T-helper 9 cell (primary cell): ENCODE results near the gene FMN1.

Experiments
- DNase-seq: peaks from one replicate; pipeline ENCODE4 v3.0.0-alpha.2; 2020
- total RNA-seq, 2 donors: gene quantifications; one replicate each; lab custom pipeline; 2026; lab: John Stamatoyannopoulos, UW

FMN1 gene, protein sequence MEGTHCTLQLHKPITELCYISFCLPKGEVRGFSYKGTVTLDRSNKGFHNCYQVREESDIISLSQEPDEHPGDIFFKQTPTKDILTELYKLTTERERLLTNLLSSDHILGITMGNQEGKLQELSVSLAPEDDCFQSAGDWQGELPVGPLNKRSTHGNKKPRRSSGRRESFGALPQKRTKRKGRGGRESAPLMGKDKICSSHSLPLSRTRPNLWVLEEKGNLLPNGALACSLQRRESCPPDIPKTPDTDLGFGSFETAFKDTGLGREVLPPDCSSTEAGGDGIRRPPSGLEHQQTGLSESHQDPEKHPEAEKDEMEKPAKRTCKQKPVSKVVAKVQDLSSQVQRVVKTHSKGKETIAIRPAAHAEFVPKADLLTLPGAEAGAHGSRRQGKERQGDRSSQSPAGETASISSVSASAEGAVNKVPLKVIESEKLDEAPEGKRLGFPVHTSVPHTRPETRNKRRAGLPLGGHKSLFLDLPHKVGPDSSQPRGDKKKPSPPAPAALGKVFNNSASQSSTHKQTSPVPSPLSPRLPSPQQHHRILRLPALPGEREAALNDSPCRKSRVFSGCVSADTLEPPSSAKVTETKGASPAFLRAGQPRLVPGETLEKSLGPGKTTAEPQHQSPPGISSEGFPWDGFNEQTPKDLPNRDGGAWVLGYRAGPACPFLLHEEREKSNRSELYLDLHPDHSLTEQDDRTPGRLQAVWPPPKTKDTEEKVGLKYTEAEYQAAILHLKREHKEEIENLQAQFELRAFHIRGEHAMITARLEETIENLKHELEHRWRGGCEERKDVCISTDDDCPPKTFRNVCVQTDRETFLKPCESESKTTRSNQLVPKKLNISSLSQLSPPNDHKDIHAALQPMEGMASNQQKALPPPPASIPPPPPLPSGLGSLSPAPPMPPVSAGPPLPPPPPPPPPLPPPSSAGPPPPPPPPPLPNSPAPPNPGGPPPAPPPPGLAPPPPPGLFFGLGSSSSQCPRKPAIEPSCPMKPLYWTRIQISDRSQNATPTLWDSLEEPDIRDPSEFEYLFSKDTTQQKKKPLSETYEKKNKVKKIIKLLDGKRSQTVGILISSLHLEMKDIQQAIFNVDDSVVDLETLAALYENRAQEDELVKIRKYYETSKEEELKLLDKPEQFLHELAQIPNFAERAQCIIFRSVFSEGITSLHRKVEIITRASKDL (N-terminal part only)
- 0.24 to 35.4 reads per million in 2 donors for total RNA-seq

DNA sequence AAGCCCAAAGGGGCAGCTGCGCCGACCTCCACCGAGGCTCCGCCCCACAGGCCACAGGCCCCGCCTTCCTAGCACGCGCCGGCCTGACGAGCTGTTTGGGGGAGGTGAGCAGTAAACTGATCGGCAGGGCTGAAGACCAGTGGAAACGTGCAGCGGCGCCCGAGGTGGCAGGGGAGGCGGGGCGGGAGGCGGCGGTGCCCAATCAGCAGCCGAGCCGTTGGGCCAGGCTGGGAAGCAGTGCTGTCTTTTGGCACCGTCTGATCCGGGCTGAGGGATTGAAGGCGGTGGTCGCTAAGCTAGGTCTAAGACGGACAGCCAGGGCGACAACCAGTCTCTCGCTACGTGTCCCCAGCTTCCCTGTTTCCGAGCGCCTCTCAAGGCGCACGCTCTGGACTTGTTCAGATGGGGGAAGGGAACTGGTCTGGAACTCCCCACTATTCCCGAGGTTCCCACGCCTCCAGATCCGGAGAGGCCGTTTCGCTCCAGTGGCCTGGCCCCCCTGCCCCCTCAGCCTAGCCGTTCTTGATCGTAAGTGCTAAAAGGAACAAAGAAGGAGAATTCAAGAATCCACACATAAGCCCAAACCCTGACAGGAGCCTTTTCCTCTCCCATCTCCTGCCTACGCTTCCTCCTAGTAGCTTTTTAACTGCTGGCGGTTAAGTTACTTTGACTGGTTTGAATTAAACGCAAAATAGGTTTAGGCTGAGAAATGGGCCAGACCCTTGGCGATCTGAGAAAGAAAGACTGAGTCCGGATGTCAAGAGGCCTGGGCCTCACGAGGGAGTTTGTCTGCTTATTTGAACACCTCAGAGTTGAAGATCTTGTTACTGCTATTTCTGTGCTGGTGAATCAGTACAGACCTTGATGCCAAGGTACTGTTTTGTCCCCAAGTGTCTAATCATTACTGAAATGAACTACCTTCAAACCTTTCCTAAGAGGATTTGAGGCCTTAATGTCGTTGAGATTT, at the start of gene FMN1:
Gene FMN1, minus strand, starts transcription at position 11 of the 967 bp plus-strand sequence. CDS start 39,800 bp downstream, outside the sequence.
- DNase-seq: peak; percentile 57

DNA sequence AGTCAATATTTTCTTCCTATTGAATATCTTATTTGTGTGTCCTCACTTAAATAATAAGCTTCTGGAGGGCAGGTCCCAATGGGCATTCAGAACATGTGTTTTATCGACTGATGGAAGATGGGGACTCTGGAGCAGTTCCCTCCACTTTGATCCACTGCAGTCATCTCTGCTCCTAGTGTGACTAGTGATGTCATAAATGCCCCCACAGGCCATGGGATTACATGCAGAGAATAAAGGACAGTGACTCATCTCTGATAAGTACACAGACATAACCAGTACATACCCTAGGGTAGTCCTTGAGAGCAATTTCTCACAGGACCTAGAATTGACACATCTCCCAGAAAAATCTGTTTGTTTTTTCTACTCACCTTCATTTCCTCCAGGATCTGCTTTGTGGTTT, 49.4 kb upstream of the FMN1 start:
- DNase-seq: no peak

DNA sequence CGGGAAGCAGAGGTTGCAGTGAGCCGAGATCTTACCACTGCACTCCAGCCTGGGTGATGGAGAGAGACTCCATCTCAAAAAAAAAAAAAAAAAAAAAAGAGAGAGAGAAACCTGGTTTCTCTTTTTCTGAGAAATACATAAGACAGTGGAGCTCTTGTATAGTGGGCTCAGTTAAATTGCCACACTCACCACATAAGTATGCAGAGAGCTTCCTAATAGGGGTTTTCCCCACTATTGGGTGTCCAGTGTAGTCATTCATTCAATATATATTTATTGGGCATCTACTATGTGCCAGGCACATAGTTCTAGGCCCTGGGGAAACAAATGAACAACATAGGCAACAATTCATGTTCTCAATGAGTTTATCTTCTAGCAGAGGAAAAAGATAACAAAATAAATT, 48.9 kb upstream of the FMN1 start:
- DNase-seq: no peak

DNA sequence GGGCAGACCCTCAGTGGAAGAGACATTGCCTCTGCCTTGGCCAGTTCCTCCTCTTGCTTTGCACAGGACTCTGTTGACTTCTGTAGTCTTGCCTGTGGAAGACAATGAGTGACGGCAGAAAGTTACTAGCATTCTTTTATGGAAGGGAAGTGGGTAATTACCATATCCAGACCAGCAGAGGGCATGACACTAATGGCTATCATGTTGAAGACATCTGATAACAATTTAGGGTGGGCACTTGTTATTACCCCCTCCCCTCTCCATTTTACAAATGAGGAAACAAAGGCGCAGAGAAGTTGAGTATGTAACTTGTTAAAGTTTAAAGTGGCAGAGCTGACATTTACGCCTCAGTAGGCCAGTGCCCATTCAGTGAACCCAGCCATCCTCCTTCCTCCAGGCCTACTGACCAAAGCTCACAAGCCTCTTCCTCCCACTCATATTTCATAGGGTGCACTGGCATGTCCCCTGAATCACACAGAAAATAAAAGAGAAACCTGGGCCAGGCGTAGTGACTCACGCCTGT, 48.2 kb upstream of the FMN1 start:
- no peak for DNase-seq

DNA sequence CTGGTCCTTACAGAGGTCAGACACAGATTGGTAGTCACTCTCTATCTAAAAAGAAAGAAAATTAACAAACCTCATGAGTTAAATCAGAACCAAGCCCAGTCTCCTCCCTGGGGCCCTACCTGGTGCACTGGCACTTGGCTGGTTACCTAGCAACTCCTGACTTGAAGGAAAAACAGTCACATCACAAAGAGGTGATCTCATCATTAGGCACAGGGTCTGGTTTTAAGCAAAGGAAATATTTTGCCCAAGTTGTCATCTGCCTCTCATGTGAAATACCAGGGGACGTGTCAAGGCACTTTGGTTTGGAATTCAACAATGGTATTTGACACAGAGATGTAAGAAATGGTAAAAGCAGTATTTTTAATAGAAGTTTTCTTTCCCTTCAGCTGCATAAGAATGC, 47.7 kb upstream of the FMN1 start:
- no peak for DNase-seq

DNA sequence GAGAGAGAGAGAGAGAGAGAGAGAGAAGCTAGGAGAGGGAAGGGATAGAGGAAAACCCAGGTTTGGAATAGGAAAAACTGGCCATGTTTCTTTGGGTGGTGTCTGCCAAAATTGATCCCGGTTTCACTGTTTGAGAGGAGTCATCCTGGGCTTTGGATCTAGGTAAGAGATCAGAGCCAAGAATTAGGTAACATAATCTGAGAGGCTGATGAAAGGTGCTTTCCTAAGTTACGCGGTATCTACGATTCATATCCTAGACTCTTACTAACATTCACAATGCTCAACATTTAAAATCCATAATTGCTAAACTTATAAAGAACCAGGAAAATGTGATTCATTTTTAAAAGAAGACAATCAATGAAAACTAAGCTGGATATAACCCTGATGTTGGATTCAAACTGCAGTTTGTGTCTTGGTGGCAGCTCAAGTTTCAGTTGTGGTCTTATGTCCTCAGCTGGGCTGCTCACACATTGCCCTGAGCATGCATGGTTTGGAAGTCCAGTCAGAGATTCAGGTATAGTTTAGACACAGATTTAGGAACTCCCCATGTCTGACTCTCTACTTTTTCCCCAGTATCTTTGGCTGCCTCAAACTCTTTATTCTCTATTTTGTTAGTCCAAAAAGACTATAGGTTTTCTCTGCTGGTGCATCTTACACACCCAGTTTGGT, 42.5 kb upstream of the FMN1 start:
- no peak for DNase-seq

DNA sequence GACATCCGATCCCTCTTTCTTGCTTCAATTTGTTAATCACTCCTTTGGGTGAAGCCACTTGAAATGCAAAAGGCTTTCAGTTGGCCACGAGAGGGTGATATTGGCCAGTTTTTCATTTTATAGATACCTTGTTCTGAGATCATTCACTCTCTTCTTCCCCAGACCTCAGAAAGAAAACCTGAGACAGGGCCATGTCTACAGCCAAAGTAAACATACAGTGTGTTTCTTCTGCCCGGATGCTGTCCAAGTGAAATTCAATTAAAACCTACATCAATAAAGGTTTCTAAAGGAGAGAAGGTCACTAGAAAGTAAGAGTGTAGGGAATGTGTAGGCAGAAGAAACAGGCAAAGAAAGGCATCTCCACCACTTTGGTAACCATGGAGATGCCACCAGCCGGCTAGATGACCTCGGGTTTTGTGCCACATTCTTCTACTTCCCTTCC, 39.5 kb upstream of the FMN1 start:
- DNase-seq: no peak

DNA sequence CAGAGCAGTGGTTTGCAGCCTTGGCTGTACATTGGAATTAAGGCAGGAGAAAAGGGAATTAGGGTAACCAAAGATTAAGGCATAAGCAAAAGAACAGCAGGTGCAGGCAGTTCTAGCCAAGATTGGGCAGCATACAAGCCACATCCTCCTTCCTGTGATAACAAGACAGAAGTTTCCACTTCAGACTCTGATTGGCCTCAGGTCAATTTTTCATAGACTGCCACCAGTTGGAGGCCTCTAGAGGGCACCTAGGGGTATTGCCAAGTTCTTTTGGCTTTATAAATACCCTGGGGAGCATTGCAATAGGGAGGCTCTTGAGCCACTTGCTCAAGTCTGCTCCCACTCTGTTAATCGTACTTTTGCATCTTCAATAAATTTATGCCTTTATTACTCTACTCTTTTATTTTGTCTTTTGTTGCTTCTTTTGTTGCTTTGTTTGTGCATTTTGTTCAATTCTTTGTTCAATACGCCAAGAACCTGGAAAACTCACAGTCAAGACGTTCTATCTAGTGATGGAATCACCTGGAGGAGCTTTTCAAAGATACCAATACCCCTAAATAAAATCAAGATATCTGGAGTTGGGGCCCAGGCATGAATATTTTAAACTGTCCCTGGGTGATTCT, 32.2 kb upstream of the FMN1 start:
- DNase-seq: no peak

DNA sequence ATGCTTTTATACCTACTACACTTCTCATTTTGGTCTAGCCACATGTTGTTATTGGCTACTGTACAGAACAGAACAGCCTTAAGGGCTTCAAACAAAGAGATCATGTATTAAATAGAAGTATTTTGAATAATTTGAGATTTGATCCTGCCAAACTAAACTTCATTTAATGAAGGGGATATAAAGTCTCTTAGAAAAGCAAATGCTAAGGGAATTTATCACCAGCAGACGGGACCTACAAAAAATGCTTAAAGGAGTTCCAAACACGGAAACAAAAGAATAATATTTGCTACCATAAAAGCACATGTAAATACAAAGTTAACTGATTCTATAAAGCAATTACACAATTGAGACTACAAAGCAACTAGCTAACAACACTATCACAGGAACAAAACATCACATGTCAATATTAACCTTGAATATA, 23.6 kb upstream of the FMN1 start:
- no peak for DNase-seq

DNA sequence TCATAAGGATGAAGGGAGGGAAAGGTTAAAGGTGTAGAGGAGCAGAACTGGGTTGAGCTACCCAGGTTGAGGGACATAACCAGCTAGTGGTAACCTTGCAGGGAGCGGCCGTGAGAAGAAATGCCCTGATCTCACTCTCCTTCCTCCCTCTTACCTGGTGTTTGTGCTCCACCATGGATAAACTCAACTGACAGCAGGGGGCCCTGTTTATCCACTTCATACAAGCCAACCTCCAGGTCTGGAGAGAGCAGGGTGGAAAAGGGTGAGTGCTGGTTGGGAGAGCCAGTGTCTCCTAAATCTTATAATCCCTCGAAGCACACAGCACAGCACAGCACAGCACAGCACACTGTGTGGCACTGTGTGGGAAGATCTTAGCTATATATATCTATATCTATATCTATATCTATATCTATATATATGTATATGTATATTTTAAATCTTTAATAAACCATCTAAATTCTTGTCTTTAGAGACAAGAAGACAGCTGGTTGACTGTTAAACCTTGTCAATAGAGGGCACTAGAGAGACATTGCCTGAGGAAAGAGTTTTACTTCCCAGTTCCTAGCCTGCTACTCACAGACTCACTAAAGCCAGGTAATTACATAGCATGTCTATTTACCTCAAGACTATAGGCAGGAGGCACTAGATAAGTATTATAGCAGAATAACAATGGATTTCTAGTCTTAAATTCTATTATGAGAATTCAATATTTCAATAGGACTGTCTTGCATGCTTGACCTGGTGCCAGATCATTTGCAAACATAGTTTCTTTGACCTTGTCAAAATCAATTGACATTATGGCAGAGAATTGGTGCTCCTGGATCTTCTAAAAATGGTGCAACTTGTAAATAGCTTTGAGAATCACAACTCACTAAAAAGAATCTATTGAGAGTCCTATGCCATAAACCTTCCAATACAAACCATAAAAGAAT, 21.7 kb upstream of the FMN1 start:
- DNase-seq: no peak

DNA sequence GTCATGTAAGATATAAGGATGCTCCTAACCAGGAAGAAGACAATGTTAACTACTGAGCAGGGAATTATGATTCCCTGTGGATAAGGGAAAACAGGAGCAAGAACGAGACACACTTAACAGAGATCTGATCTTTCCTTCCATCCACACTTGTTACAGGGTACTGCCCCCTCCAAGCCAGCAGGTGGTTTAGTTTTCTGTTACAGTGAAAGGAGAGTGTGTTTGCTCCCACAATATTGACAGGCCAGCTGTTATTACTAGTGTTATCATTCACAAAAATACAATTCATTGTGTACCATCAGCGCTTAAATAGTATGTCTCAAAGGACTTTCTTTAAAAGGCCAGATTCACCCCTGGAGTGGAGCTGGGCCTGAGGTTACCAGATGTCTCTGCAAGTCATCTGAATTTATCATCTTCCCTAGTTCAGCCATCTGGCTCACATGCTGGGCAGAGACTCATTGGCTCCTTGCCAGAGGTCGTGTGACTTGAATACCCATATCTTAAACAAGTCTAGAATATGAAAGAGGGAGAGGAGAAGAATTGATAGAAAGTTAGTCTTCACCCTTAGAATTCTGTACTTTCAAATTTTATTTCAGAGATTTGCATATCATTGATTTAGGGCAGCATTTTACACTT, 16.8 kb upstream of the FMN1 start:
- no peak for DNase-seq

DNA sequence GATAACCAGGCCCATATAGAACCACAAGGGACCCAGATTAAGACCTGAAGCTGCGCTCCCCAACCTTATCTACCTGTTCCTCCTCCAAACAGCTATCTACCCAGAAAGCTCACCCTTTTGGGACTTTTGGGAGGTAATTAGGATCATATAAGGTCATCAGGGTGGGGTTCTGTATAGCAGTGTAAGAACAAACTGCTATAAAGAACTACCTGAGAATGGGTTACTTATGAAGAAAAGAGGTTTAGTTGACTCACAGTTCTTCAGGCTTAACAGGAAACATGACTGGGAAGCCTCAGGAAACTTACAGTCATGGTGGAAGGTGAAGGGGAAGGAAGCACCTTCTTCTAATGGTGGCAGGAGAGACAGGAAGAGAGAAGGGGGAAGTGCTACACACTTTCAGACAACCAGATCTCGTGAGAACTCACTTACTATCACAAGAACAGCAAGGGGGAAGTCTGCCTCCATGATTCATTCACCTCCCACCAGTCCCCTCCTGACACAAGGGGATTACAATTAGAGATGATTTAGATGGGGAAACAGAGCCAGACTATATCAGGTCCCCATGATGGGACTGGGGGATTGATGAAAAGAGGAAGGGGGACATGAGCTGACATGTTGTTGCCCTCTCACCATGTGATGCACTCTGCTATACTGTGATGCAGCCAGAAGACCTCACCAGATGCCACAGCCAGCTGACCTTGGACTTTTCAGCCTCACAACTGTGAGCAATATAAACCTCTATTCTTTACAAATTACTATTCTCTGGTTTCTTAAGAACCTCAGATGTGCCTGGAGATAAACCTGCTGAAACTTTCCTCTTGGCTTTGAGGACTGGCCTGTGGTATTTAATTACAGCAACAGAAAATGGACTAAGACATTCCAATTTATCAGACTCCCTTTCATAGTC, 15.3 kb upstream of the FMN1 start:
- DNase-seq: no peak

DNA sequence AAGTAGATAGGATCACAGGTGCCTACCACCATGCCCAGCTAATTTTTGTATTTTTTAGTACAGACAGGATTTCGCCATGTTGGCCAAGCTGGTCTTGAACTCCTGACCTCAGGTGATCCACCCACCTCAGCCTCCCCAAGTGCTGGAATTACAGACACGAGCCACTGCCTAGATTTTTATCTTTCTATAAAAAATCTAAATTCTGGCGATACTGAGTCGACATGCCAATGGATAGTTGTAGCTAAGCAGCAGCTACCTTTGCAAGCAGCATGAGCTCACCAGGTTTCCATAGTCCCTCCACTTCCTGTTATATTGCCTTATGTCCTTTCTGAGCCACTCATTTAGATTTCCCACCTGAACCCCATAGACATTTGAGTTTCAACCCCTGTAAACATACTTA, 13.1 kb upstream of the FMN1 start:
- DNase-seq: no peak

DNA sequence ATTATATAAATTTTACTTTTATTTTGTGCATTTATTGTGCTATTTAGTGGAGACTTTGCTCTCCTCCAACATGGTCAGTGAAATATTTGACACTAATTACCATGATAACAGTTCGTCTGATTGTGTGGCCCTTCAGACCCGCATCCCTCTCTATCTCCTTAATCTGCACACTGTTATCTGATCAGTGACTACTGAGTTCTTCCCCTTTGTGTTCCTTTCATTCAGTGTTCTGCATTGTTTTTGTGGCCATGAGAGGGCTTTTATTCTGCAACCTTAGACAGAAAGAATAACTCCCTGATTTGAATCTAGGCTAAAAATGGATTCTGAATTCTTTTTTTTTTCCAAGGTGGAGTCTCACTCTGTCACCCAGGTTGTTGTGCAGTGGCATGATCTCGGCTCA, 11.9 kb upstream of the FMN1 start:
- DNase-seq: no peak

DNA sequence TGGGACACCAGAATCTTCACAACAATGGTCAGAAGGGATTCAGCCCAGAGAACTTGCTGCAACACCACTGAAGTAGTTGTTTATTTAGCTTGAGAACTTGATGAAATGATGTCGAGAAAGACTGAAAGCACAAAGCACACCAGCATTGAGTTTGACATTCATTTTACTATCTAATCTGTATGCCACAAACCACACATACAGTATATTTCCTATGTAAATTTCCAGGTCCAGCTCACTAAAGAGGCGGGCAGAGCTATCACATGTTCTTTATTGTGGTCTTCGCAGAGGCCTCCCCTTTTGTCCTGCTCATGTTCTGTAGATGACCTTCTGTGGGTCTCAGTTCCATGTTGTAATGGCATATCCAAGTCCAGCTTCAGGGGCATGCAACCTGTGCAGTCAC, 10.4 kb upstream of the FMN1 start:
- DNase-seq: no peak

DNA sequence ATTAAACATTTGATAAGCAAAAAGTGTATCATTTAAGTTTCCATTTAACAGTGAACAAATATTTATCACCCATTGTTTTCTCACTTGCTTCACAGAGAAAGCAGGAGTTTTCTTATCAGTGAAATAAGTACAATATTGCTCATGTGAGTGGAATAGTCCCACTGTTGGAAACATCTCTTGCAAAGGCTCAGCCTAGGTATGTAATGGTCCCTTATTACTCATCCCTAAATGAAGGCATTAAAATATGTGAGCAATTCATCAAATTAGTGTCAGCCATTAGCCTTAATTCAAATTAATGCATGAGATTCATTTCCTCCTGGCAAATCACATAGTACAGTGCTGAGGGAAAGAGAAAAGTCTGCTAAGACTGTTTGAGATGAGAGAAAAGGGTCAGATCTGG, 9.6 kb upstream of the FMN1 start:
- no peak for DNase-seq

DNA sequence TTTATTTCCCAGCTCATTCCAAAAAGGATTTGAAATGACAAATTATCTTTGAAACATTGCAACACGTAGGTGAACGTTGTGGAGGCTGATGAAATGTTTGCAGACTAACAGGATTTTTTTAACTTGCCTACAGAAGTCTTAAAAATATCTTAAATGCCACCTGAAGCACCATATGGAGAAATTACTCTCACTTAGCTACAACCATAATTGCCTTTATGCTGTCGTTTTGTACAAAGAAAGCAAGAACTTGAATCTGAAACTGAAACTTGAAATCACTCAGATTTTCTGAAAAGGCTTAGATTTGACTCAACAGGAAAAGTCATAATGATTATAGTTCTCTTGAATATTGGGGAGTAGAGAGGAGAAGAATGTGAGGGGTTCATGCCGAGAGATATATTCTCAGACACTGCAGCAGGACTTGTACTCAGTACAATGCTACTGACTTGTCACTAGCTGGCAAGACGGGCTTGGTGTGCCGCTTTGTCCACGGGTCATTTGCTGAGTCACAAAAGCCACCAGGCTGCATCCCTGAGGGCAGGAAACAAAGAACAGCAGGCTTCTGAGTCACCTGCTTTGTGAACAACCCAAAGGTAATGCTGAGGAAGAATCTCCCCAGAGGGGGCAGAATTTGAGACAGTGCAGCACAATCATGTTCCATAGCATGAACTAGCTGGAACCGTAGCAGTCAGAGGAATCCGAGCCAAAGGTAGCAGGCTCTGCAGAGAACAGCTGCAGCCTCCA, 7.1 kb upstream of the FMN1 start:
- no peak for DNase-seq
